RWPE1 (cell line): Measurements from ENCODE around the gene SPNS1.

ENCODE experiments used
- CTCF ChIA-PET: fragments of 350-600 bp; sonication (Branson Sonifier 250); formaldehyde crosslinking; extraction: SDS; loops from one replicate; lab custom pipeline; 2021; lab: Yijun Ruan, JAX
- POLR2A ChIA-PET: fragments of 400-600 bp; formaldehyde crosslinking; extraction: SDS; loops from one replicate; lab custom pipeline; 2020; ENCODE audit warnings: antibody characterized with exemption; ENCODE audit not compliant: low non-redundant PET; lab: Yijun Ruan, JAX
- DNase-seq: peaks from one replicate; pipeline ENCODE4 v3.0.0; 2012; ENCODE audit warnings: low spot score
- H3K27ac ChIP-seq: fragments of 450-650 bp; 2 replicates; pipeline ENCODE4 v1.5.1; 2017
- TF ChIP-seq, protein P1 (sequence below): fragments of 450-650 bp; conservative IDR thresholded peaks from 2 replicates; pipeline ENCODE4 v1.5.1; 2017; ENCODE audit warnings: low read depth, mild to moderate bottlenecking

SPNS1 gene

DNA sequence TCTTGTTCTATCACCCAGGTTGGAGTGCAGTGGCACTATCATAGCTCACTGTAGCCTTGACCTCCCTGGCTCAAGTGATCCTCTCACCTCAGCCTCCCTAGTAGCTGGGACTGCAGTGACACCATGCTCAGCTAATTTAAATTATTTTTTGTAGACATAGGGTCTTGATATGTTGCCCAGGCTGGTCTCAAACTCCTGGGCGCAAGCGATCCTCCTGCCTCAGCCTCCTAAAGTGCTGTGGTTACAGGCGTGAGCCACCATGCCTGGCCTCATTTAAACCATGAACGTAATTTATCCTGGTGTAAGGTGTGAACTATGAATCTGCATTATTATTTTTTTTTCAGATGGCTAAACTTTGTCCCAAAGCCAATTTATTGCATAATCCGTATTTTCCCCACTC, 47.6 kb downstream of the SPNS1 start:
- CTCF ChIA-PET, result no interaction called here
- no peak for DNase-seq
- H3K27ac ChIP-seq, result no peak overlapping the region
- POLR2A ChIA-PET, result no interaction called here
- TF ChIP-seq, protein P1, sequence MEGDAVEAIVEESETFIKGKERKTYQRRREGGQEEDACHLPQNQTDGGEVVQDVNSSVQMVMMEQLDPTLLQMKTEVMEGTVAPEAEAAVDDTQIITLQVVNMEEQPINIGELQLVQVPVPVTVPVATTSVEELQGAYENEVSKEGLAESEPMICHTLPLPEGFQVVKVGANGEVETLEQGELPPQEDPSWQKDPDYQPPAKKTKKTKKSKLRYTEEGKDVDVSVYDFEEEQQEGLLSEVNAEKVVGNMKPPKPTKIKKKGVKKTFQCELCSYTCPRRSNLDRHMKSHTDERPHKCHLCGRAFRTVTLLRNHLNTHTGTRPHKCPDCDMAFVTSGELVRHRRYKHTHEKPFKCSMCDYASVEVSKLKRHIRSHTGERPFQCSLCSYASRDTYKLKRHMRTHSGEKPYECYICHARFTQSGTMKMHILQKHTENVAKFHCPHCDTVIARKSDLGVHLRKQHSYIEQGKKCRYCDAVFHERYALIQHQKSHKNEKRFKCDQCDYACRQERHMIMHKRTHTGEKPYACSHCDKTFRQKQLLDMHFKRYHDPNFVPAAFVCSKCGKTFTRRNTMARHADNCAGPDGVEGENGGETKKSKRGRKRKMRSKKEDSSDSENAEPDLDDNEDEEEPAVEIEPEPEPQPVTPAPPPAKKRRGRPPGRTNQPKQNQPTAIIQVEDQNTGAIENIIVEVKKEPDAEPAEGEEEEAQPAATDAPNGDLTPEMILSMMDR, result no peak

- POLR2A ChIA-PET, result no interaction called here
Measured at GRCh38 chr16:29023279-29024277, 49.0 kb downstream of the SPNS1 start.

DNA sequence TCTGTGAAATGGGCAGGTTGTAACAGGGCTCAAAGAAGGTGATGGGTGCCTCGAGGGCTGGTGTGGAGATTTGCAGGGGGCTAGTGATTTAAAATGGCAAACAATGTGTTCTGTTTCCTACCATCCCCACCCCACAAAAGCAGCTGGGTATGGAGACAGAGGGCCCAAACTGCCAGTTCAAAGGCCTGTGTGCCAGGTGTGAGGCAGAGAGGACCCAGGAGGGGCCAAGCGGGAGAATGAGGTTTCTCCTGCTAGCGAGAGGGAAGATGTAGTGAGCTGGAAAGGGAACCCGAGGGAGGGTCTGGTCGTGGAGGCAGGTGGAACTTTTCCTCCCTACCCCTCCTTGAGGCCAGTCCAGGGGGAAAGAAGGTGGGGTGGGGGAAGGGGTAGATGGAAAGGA, 49.7 kb downstream of the SPNS1 start:
- no peak overlapping the region for H3K27ac ChIP-seq
- ChIA-PET POLR2A (no interaction called here), CTCF (no interaction called here)
- TF ChIP-seq, protein P1, result no peak
- no peak for DNase-seq

More at GRCh38 chr16:29023279-29024277, 49.0 kb downstream of the SPNS1 start:
- CTCF ChIA-PET, result no interaction called here
- H3K27ac ChIP-seq, result no peak overlapping the region
- TF ChIP-seq, protein P1, result no peak
- DNase-seq, result no peak

- TF ChIP-seq, protein P1, result no peak
- H3K27ac ChIP-seq, result no peak overlapping the region
- CTCF ChIA-PET, result interaction anchor here (0.6 kb wide), 1 partner anchor 8 kb away, joined by 3 read pairs; no protein-coding TSS in a partner anchor
- POLR2A ChIA-PET, result no interaction called here
- DNase-seq, result no peak
Measured at GRCh38 chr16:29025218-29025617, 50.6 kb downstream of the SPNS1 start.

- TF ChIP-seq, protein P1, result no peak
- DNase-seq, result no peak
- no peak overlapping the region for H3K27ac ChIP-seq
- ChIA-PET CTCF (no interaction called here), POLR2A (no interaction called here)
Measured at GRCh38 chr16:29025735-29026134, 51.2 kb downstream of the SPNS1 start.

DNA sequence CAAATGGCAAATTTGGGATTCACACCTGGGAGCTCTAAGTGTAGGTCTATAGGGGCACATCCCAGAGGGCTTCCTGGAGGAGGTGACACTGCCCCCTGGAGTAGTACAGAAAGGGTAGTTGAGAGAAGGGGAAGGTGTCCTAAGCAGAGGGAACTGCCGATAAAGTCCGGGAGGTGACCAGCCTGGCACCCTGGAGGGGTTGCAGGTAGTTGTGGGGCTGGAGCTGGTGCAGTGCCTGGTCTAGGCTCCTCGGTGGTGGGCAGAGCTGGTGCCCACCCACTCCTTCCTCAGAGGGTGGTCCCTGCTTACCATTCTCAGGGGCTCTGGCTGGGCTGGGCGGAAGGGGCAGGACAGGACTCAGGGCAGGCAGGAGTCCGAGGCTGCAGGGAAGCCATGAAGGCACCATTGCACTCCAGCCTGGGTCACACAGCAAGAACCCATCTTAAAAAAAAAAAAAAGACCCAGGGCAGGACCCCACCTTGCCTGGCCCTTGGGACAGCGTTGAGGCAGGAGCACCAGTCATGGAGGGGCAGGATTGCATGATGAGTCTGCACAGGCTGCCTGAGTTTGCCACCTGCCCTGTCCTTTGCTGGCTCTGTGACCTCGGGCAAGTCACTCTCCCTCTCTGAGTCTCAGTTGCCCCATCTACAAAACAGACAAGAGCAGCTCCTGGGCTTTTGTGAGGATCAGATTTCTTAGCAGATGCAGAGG, 54.0 kb downstream of the SPNS1 start:
- POLR2A ChIA-PET, result no interaction called here
- no peak for DNase-seq
- no peak overlapping the region for H3K27ac ChIP-seq
- TF ChIP-seq, protein P1, result no peak
- CTCF ChIA-PET, result interaction anchor here (0.6 kb wide), 1 partner anchor 55 kb away, joined by 5 read pairs; no protein-coding TSS in a partner anchor
